ENCODE data around the gene PIK3R1. TPM values are rescaled to one million over a fixed set of nuclear protein-coding genes. Genes with fewer than 3 reads are reported as not detected.

The PIK3R1 gene
- total RNA-seq, 1 donor: 26.8 TPM

- Histone ChIP-seq H3K27ac (ENCODE audit: low read depth, low read length) (no peak overlapping the region), H3K4me1 (ENCODE audit: insufficient read depth, low read length) (peaks cover 23% of the 10 kb centered on the region), H3K9me3 (ENCODE audit: low read depth, low read length) (no peaks in the 10 kb centered on the region), H3K4me3 (ENCODE audit: insufficient read depth, low read length) (no peak overlapping the region), H4K20me1 (ENCODE audit: insufficient read depth, low read length) (peaks cover 2% of the 10 kb centered on the region), H3K36me3 (ENCODE audit: insufficient read depth, low read length) (no peaks in the 10 kb centered on the region), H3K27me3 (ENCODE audit: insufficient read depth, low read length) (no peaks in the 10 kb centered on the region), H3K4me2 (ENCODE audit: insufficient read depth, low read length) (no peak overlapping the region), H2AFZ (ENCODE audit: low read length) (no peak overlapping the region), H3K79me2 (ENCODE audit: insufficient read depth, low read length) (peaks cover 63% of the 10 kb centered on the region)
- DNase-seq (ENCODE audit: insufficient read length, low spot score, missing footprints): no peak
- TF ChIP-seq CTCF (IDR thresholded peaks at IDR 0.05; ENCODE audit: extremely low read depth, low read depth, low read length): no peak
Observed at GRCh38 chr5:68255305-68256120, 40.0 kb downstream of the PIK3R1 start.

- Histone ChIP-seq H3K36me3 (ENCODE audit: insufficient read depth, low read length) (no peaks in the 10 kb centered on the region), H3K4me2 (ENCODE audit: insufficient read depth, low read length) (no peak overlapping the region), H3K9me3 (ENCODE audit: low read depth, low read length) (no peaks in the 10 kb centered on the region), H3K27ac (ENCODE audit: low read depth, low read length) (no peak overlapping the region), H3K79me2 (ENCODE audit: insufficient read depth, low read length) (peaks cover 53% of the 10 kb centered on the region), H2AFZ (ENCODE audit: low read length) (no peak overlapping the region), H3K27me3 (ENCODE audit: insufficient read depth, low read length) (no peaks in the 10 kb centered on the region), H3K4me3 (ENCODE audit: insufficient read depth, low read length) (no peak overlapping the region), H4K20me1 (ENCODE audit: insufficient read depth, low read length) (peaks cover 2% of the 10 kb centered on the region), H3K4me1 (ENCODE audit: insufficient read depth, low read length) (peaks cover 11% of the 10 kb centered on the region)
- no peak for DNase-seq (ENCODE audit: insufficient read length, low spot score, missing footprints)
- no peak for TF ChIP-seq CTCF (IDR thresholded peaks at IDR 0.05; ENCODE audit: extremely low read depth, low read depth, low read length)
Observed at GRCh38 chr5:68257210-68257609, 41.7 kb downstream of the PIK3R1 start.

- TF ChIP-seq CTCF (IDR thresholded peaks at IDR 0.05; ENCODE audit: extremely low read depth, low read depth, low read length): no peak
- H3K36me3 ChIP-seq (ENCODE audit: insufficient read depth, low read length): no peaks in the 10 kb centered on the region
- no peaks in the 10 kb centered on the region for H3K27me3 ChIP-seq (ENCODE audit: insufficient read depth, low read length)
- H3K79me2 ChIP-seq (ENCODE audit: insufficient read depth, low read length): peaks cover 48% of the 10 kb centered on the region
- H2AFZ ChIP-seq (ENCODE audit: low read length): no peak overlapping the region
- H3K4me1 ChIP-seq (ENCODE audit: insufficient read depth, low read length): no peaks in the 10 kb centered on the region
- no peak for DNase-seq (ENCODE audit: insufficient read length, low spot score, missing footprints)
- no peak overlapping the region for H3K4me2 ChIP-seq (ENCODE audit: insufficient read depth, low read length)
- H3K27ac ChIP-seq (ENCODE audit: low read depth, low read length): no peak overlapping the region
- no peaks in the 10 kb centered on the region for H3K9me3 ChIP-seq (ENCODE audit: low read depth, low read length)
- no peaks in the 10 kb centered on the region for H4K20me1 ChIP-seq (ENCODE audit: insufficient read depth, low read length)
- no peak overlapping the region for H3K4me3 ChIP-seq (ENCODE audit: insufficient read depth, low read length)
Observed at GRCh38 chr5:68258531-68258930, 43.0 kb downstream of the PIK3R1 start.

- Histone ChIP-seq H3K79me2 (ENCODE audit: insufficient read depth, low read length) (peaks cover 51% of the 10 kb centered on the region), H3K27me3 (ENCODE audit: insufficient read depth, low read length) (no peaks in the 10 kb centered on the region), H3K4me1 (ENCODE audit: insufficient read depth, low read length) (peaks cover 12% of the 10 kb centered on the region), H3K4me3 (ENCODE audit: insufficient read depth, low read length) (no peak overlapping the region), H4K20me1 (ENCODE audit: insufficient read depth, low read length) (peaks cover 3% of the 10 kb centered on the region), H3K27ac (ENCODE audit: low read depth, low read length) (no peak overlapping the region), H2AFZ (ENCODE audit: low read length) (no peak overlapping the region), H3K9me3 (ENCODE audit: low read depth, low read length) (no peaks in the 10 kb centered on the region), H3K4me2 (ENCODE audit: insufficient read depth, low read length) (no peak overlapping the region), H3K36me3 (ENCODE audit: insufficient read depth, low read length) (no peaks in the 10 kb centered on the region)
- DNase-seq (ENCODE audit: insufficient read length, low spot score, missing footprints): no peak
- no peak for TF ChIP-seq CTCF (IDR thresholded peaks at IDR 0.05; ENCODE audit: extremely low read depth, low read depth, low read length)
Observed at GRCh38 chr5:68259700-68260099, 44.1 kb downstream of the PIK3R1 start.
